ENCODE data around the gene ADAMTSL3. TPM values are rescaled to one million over a fixed set of nuclear protein-coding genes. Genes with fewer than 3 reads are reported as not detected.
"Not testable (repeated sequence)": the region's sequence is repeated elsewhere in the genome, so short reads cannot be mapped to it uniquely, and the experiment has no call there.

ADAMTSL3 gene
- total RNA-seq, 1 donor from 2014 or later = 11.5 TPM

- intact Hi-C loops (cut with DNase I) = no loop called here
- ATAC-seq (no peak), DNase-seq (ENCODE audit: missing footprints) (no peak)
Measured at GRCh38 chr15:83692746-83693581, 39.0 kb downstream of the ADAMTSL3 start.

GRCh38 chr15:83694015-83694414, 40.1 kb downstream of the ADAMTSL3 start:
- intact Hi-C loops (cut with DNase I) = no loop called here
- DNase-seq (ENCODE audit: missing footprints) (no peak), ATAC-seq (no peak)

- ATAC-seq (no peak), DNase-seq (ENCODE audit: missing footprints) (no peak)
- intact Hi-C loops (cut with DNase I) = no loop called here
Measured at GRCh38 chr15:83694536-83694935, 40.6 kb downstream of the ADAMTSL3 start.

- DNase-seq (ENCODE audit: missing footprints) (no peak), ATAC-seq (no peak)
- intact Hi-C loops (cut with DNase I) = no loop called here
Measured at GRCh38 chr15:83695246-83695645, 41.3 kb downstream of the ADAMTSL3 start.

GRCh38 chr15:83695901-83696425, 42.0 kb downstream of the ADAMTSL3 start:
- intact Hi-C loops (cut with DNase I) = no loop called here
- no peak for DNase-seq (ENCODE audit: missing footprints)
- ATAC-seq = no peak

- no peak for DNase-seq (ENCODE audit: missing footprints)
- ATAC-seq = no peak
- intact Hi-C loops (cut with DNase I) = loop anchor here (2.0 kb wide), 1 partner anchor 39 kb away; no protein-coding TSS in a partner anchor
Measured at GRCh38 chr15:83697716-83698115, 43.8 kb downstream of the ADAMTSL3 start.

GRCh38 chr15:83698294-83698693, 44.4 kb downstream of the ADAMTSL3 start:
- intact Hi-C loops (cut with DNase I) = loop anchor here (2.0 kb wide), 1 partner anchor 39 kb away; no protein-coding TSS in a partner anchor
- ATAC-seq (peak; percentile 79), DNase-seq (ENCODE audit: missing footprints) (no peak)

- intact Hi-C loops (cut with DNase I) = loop anchor here (2.0 kb wide), 1 partner anchor 40 kb away; no protein-coding TSS in a partner anchor
- no peak for DNase-seq (ENCODE audit: missing footprints)
- ATAC-seq = no peak
Measured at GRCh38 chr15:83699028-83699427, 45.1 kb downstream of the ADAMTSL3 start.

GRCh38 chr15:83700082-83700481, 46.2 kb downstream of the ADAMTSL3 start:
- intact Hi-C loops (cut with DNase I) = no loop called here
- peak; percentile 58 for ATAC-seq
- DNase-seq (ENCODE audit: missing footprints) = no peak

- intact Hi-C loops (cut with DNase I); DNase-seq (ENCODE audit: missing footprints); ATAC-seq: not testable (repeated sequence)
Measured at GRCh38 chr15:83702314-83702713, 48.4 kb downstream of the ADAMTSL3 start.

GRCh38 chr15:83708328-83708727, 54.4 kb downstream of the ADAMTSL3 start:
- DNase-seq (ENCODE audit: missing footprints) (no peak), ATAC-seq (no peak)
- intact Hi-C loops (cut with DNase I) = no loop called here

- ATAC-seq (no peak), DNase-seq (ENCODE audit: missing footprints) (no peak)
- intact Hi-C loops (cut with DNase I) = no loop called here
Measured at GRCh38 chr15:83709241-83709640, 55.3 kb downstream of the ADAMTSL3 start.

GRCh38 chr15:83709811-83710210, 55.9 kb downstream of the ADAMTSL3 start:
- no peak for DNase-seq (ENCODE audit: missing footprints)
- intact Hi-C loops (cut with DNase I) = no loop called here
- no peak for ATAC-seq

GRCh38 chr15:83710452-83710851, 56.5 kb downstream of the ADAMTSL3 start:
- no peak for ATAC-seq
- DNase-seq (ENCODE audit: missing footprints) = no peak

GRCh38 chr15:83711236-83711635, 57.3 kb downstream of the ADAMTSL3 start:
- ATAC-seq (no peak), DNase-seq (ENCODE audit: missing footprints) (no peak)
- intact Hi-C loops (cut with DNase I) = no loop called here

More at GRCh38 chr15:83710452-83710851, 56.5 kb downstream of the ADAMTSL3 start:
- intact Hi-C loops (cut with DNase I) = no loop called here

- intact Hi-C loops (cut with DNase I) = no loop called here
- DNase-seq (ENCODE audit: missing footprints) = no peak
- no peak for ATAC-seq
Measured at GRCh38 chr15:83713242-83713641, 59.3 kb downstream of the ADAMTSL3 start.

- DNase-seq (ENCODE audit: missing footprints) (no peak), ATAC-seq (peak; percentile 79)
- intact Hi-C loops (cut with DNase I) = no loop called here
Measured at GRCh38 chr15:83714939-83715628, 61.2 kb downstream of the ADAMTSL3 start.

- ATAC-seq (no peak), DNase-seq (ENCODE audit: missing footprints) (no peak)
- intact Hi-C loops (cut with DNase I) = no loop called here
Measured at GRCh38 chr15:83716605-83717004, 62.7 kb downstream of the ADAMTSL3 start.

- DNase-seq (ENCODE audit: missing footprints) (no peak), ATAC-seq (no peak)
- intact Hi-C loops (cut with DNase I) = no loop called here
Measured at GRCh38 chr15:83717010-83717409, 63.1 kb downstream of the ADAMTSL3 start.

- ATAC-seq (no peak), DNase-seq (ENCODE audit: missing footprints) (no peak)
- intact Hi-C loops (cut with DNase I) = no loop called here
Measured at GRCh38 chr15:83720468-83720867, 66.5 kb downstream of the ADAMTSL3 start.
